HepG2 (cell line): ENCODE results near the gene JAG1.

Source experiments
- CTCF ChIP-seq: sonication (generic); formaldehyde crosslinking; IDR thresholded peaks from 2 replicates; pipeline ENCODE4 v1.5.0; 2020; ENCODE audit warnings: mild to moderate bottlenecking, missing genetic modification reagents, moderate library complexity
- HBP1 ChIP-seq: IDR thresholded peaks from 2 replicates; pipeline ENCODE4 v1.6.1; 2016; ENCODE audit warnings: low read depth, control low read depth
- HOXA9 ChIP-seq: sonication (generic); formaldehyde crosslinking; IDR thresholded peaks from 2 replicates; pipeline ENCODE4 v1.8.1; 2022; ENCODE audit warnings: missing genetic modification reagents, mild to moderate bottlenecking, moderate library complexity, borderline replicate concordance
- KLF16 ChIP-seq, 2 experiments: sonication (generic) in 1 of 2; formaldehyde crosslinking in 1 of 2; IDR thresholded peaks; 2 replicates each; pipeline versions ENCODE4 v1.6.1 to v1.8.0; 2016 to 2023; ENCODE audit warnings: missing genetic modification reagents in 2 of 2, missing compliant biosample characterization in 1 of 2
- NRL ChIP-seq: sonication (generic); formaldehyde crosslinking; IDR thresholded peaks from 2 replicates; pipeline ENCODE4 v1.5.0; 2020; ENCODE audit warnings: missing genetic modification reagents, mild to moderate bottlenecking, moderate library complexity, borderline replicate concordance
- ONECUT2 ChIP-seq: sonication (generic); formaldehyde crosslinking; IDR thresholded peaks from 2 replicates; pipeline ENCODE4 v1.4.0; 2020; ENCODE audit warnings: missing genetic modification reagents
- TAF1 ChIP-seq: sonication (generic); formaldehyde crosslinking; IDR thresholded peaks from 2 replicates; pipeline ENCODE4 v1.4.0; 2020; ENCODE audit warnings: missing genetic modification reagents
- ZNF276 ChIP-seq: sonication (generic); formaldehyde crosslinking; IDR thresholded peaks from 2 replicates; pipeline ENCODE4 v1.4.0; 2020; ENCODE audit warnings: mild to moderate bottlenecking, low read depth, missing genetic modification reagents
- ZNF567 ChIP-seq: sonication (generic); formaldehyde crosslinking; IDR thresholded peaks from 2 replicates; pipeline ENCODE4 v1.8.1; 2023; ENCODE audit warnings: mild to moderate bottlenecking, missing genetic modification reagents, borderline replicate concordance
- ZNF616 ChIP-seq: sonication (generic); formaldehyde crosslinking; IDR thresholded peaks from 2 replicates; pipeline ENCODE4 v1.5.0; 2020; ENCODE audit warnings: low read depth, mild to moderate bottlenecking, missing genetic modification reagents
- TF ChIP-seq, protein P1 (sequence below): sonication (generic); formaldehyde crosslinking; IDR thresholded peaks from 2 replicates; pipeline ENCODE4 v1.4.0; 2020; ENCODE audit warnings: missing genetic modification reagents, mild to moderate bottlenecking, borderline replicate concordance

- TF ChIP-seq KLF16 (CRISPR knock-in tag; IDR thresholded peaks at IDR 0.05) (no peak), CTCF (no peak), HOXA9 (no peak), TAF1 (no peak), ZNF567 (CRISPR knock-in tag) (no peak), HBP1 (CRISPR knock-in tag) (no peak), ONECUT2 (CRISPR knock-in tag) (no peak), ZNF616 (CRISPR knock-in tag) (no peak), NRL (CRISPR knock-in tag) (no peak), ZNF276 (no peak)
- TF ChIP-seq, protein P1, sequence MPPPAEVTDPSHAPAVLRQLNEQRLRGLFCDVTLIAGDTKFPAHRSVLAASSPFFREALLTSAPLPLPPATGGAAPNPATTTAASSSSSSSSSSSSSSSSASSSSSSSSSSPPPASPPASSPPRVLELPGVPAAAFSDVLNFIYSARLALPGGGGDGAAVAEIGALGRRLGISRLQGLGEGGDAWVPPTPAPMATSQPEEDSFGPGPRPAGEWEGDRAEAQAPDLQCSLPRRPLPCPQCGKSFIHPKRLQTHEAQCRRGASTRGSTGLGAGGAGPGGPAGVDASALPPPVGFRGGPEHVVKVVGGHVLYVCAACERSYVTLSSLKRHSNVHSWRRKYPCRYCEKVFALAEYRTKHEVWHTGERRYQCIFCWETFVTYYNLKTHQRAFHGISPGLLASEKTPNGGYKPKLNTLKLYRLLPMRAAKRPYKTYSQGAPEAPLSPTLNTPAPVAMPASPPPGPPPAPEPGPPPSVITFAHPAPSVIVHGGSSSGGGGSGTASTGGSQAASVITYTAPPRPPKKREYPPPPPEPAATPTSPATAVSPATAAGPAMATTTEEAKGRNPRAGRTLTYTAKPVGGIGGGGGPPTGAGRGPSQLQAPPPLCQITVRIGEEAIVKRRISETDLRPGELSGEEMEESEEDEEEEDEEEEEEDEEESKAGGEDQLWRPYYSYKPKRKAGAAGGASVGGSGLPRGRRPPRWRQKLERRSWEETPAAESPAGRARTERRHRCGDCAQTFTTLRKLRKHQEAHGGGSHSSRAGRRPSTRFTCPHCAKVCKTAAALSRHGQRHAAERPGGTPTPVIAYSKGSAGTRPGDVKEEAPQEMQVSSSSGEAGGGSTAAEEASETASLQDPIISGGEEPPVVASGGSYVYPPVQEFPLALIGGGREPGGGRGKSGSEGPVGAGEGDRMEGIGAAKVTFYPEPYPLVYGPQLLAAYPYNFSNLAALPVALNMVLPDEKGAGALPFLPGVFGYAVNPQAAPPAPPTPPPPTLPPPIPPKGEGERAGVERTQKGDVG (CRISPR knock-in tag) = no peak
Measured at GRCh38 chr20:10649797-10650160, 24.0 kb downstream of the JAG1 start.
